Keratinocyte (primary cell): ENCODE data around the gene ERC2. TPM values are rescaled to one million over a fixed set of nuclear protein-coding genes. Genes with fewer than 3 reads are reported as not detected.

ENCODE experiments used
- DNase-seq: peaks from one replicate; pipeline ENCODE4 v3.0.0-alpha.2; 2011; ENCODE audit warnings: low read depth, missing footprints, low spot score
- FAIRE-seq: peaks from 2 replicates; lab custom pipeline; 2011; peaks lifted over from hg19 to GRCh38; lab: Jason Lieb, UNC
- H2AFZ ChIP-seq: 2 replicates; pipeline ENCODE4 v1.6.0; 2012; ENCODE audit warnings: low read length, control low read depth, inconsistent platforms; ENCODE audit not compliant: control insufficient read depth
- H3K27ac ChIP-seq: 2 replicates; pipeline ENCODE4 v1.5.1; 2011; ENCODE audit warnings: low read length; ENCODE audit not compliant: control insufficient read depth, insufficient read depth
- H3K27me3 ChIP-seq: 3 replicates; pipeline ENCODE4 v1.6.0; 2011; ENCODE audit warnings: low read length; ENCODE audit not compliant: control insufficient read depth, insufficient read depth; ENCODE audit errors: extremely low read depth
- H3K36me3 ChIP-seq, 2 experiments: 2 replicates in 1 of 2; 3 replicates in 1 of 2; pipeline ENCODE4 v1.5.1; 2011; ENCODE audit warnings: low read length in 2 of 2, mild to moderate bottlenecking in 1 of 2; ENCODE audit not compliant: control insufficient read depth in 2 of 2, insufficient read depth in 2 of 2; ENCODE audit errors: extremely low read depth in 1 of 2
- H3K4me1 ChIP-seq: 3 replicates; pipeline ENCODE4 v1.5.1; 2011; ENCODE audit warnings: low read length; ENCODE audit not compliant: control insufficient read depth, insufficient read depth; ENCODE audit errors: extremely low read depth
- H3K4me2 ChIP-seq: 3 replicates; pipeline ENCODE4 v1.6.0; 2011; ENCODE audit warnings: low read depth, low read length; ENCODE audit not compliant: control insufficient read depth, insufficient read depth; ENCODE audit errors: extremely low read depth
- H3K4me3 ChIP-seq, 3 experiments: fragments of 200-600 bp in 1 of 3; sonication (generic) in 1 of 3; 2 replicates in 2 of 3; 3 replicates in 1 of 3; pipeline ENCODE4 v1.5.1; 2011 to 2016; ENCODE audit warnings: low read length in 3 of 3, mild to moderate bottlenecking in 3 of 3, control low read depth in 2 of 3, inconsistent platforms in 1 of 3, low read depth in 1 of 3, mixed read lengths in 1 of 3, mixed run types in 1 of 3, moderate library complexity in 1 of 3; ENCODE audit not compliant: control insufficient read depth in 2 of 3, insufficient read depth in 2 of 3; ENCODE audit errors: extremely low read depth in 1 of 3
- H3K79me2 ChIP-seq: 2 replicates; pipeline ENCODE4 v1.6.0; 2012; ENCODE audit warnings: low read length; ENCODE audit not compliant: control insufficient read depth, insufficient read depth
- H3K9ac ChIP-seq: 3 replicates; pipeline ENCODE4 v1.6.0; 2011; ENCODE audit warnings: low read length; ENCODE audit not compliant: control insufficient read depth, insufficient read depth; ENCODE audit errors: extremely low read depth
- H3K9me1 ChIP-seq: 3 replicates; pipeline ENCODE4 v1.6.0; 2011; ENCODE audit warnings: low read length; ENCODE audit not compliant: control insufficient read depth, insufficient read depth; ENCODE audit errors: extremely low read depth
- H3K9me3 ChIP-seq: 2 replicates; pipeline ENCODE4 v1.5.1; 2012; ENCODE audit warnings: low read depth, low read length; ENCODE audit not compliant: control insufficient read depth
- H4K20me1 ChIP-seq: 3 replicates; pipeline ENCODE4 v1.6.0; 2011; ENCODE audit warnings: low read length; ENCODE audit not compliant: control insufficient read depth, insufficient read depth; ENCODE audit errors: extremely low read depth
- CTCF ChIP-seq, 3 experiments: IDR thresholded peaks in 1 of 3; conservative IDR thresholded peaks in 1 of 3; optimal IDR thresholded peaks in 1 of 3; 2 replicates in 2 of 3; 3 replicates in 1 of 3; pipeline versions ENCODE3 to v1.5.1; 2011; ENCODE audit warnings: low read length in 3 of 3, mild to moderate bottlenecking in 3 of 3, moderate library complexity in 2 of 3, control low read depth in 1 of 3, inconsistent platforms in 1 of 3; ENCODE audit not compliant: insufficient read depth in 2 of 3; ENCODE audit errors: extremely low read depth in 1 of 3
- EZH2 ChIP-seq: IDR thresholded peaks from one replicate; pipeline ENCODE4 v1.6.1; 2012; ENCODE audit warnings: inconsistent platforms, mild to moderate bottlenecking, low read length, moderate library complexity
- dilution Hi-C: fragments of 300-500 bp; cut with MboI; formaldehyde crosslinking; loops from one replicate; pipeline ENCODE4 v1.7.0; 2020; ENCODE audit warnings: low sequenced_read_pairs; ENCODE audit not compliant: extremely low pct_ligation_motif_present
- polyA plus RNA-seq, 5 experiments: library from polyadenylated mRNA; depleted of rRNA in 3 of 5; stranded (reverse) in 3 of 5; stranded (forward) in 1 of 5; unstranded in 1 of 5; fragments of >200 nt; gene quantifications; 1 replicate in 1 of 5; 2 replicates in 3 of 5; 3 replicates in 1 of 5; pipeline versions ENCODE4 v1.2.1 to v1.2.3, GENCODE V29; 2011 to 2012; ENCODE audit warnings: missing spikeins in 2 of 5, low read depth in 1 of 5, low replicate concordance in 1 of 5

The ERC2 gene
- polyA plus RNA-seq, 1 donor (not counting 4 experiments of a cell fraction or from before 2014, with no cell fraction given) = 0.08 TPM

- Histone ChIP-seq H3K4me2 (peak overlapping the region; percentile 95), H4K20me1 (no peaks in the 10 kb centered on the region), H3K4me1 (peaks cover 33% of the 10 kb centered on the region), H3K27me3 (no peaks in the 10 kb centered on the region), H3K9me1 (no peaks in the 10 kb centered on the region), H2AFZ (peak overlapping the region; percentile 72), H3K4me3 (peak overlapping the region; percentile 38 to 77 (median 56)), H3K27ac (peak overlapping the region; percentile 39), H3K36me3 (peaks cover 0 to 8% of the 10 kb centered on the region in 2 experiments), H3K79me2 (peaks cover 63% of the 10 kb centered on the region), H3K9ac (peak overlapping the region; percentile 69), H3K9me3 (no peaks in the 10 kb centered on the region)
- no peak for TF ChIP-seq CTCF (optimal IDR thresholded peaks at IDR 0.05 in 1 of 3, IDR thresholded peaks at IDR 0.05 in 1 of 3, conservative IDR thresholded peaks at IDR 0.05 in 1 of 3; ENCODE audit: extremely low read depth in 1 of 3, insufficient read depth in 2 of 3, low read length in 3 of 3)
- dilution Hi-C loops = loop anchor here (25.0 kb wide), 2 partner anchors 256 to 406 kb away; no protein-coding TSS in a partner anchor
- DNase-seq (no peak), FAIRE-seq (peak; percentile 29)
Measured at GRCh38 chr3:55480911-55481743, 987.1 kb downstream of the ERC2 start.

GRCh38 chr3:55477306-55478303, 990.7 kb downstream of the ERC2 start:
- peaks cover 6 to 16% of the 10 kb centered on the region in 2 experiments for H3K36me3 ChIP-seq
- DNase-seq (no peak), FAIRE-seq (no peak)
- H3K27ac ChIP-seq = no peak overlapping the region
- no peaks in the 10 kb centered on the region for H3K27me3 ChIP-seq
- no peak overlapping the region for H2AFZ ChIP-seq
- peaks cover 34% of the 10 kb centered on the region for H3K79me2 ChIP-seq
- peaks cover 19% of the 10 kb centered on the region for H3K4me1 ChIP-seq
- H3K9me1 ChIP-seq = no peaks in the 10 kb centered on the region
- no peak overlapping the region for H3K4me2 ChIP-seq
- dilution Hi-C loops = loop anchor here (25.0 kb wide), 2 partner anchors 260 to 410 kb away; no protein-coding TSS in a partner anchor
- H3K9me3 ChIP-seq = no peaks in the 10 kb centered on the region
- TF ChIP-seq EZH2 = no peak
- H4K20me1 ChIP-seq = no peaks in the 10 kb centered on the region
- H3K4me3 ChIP-seq = no peak overlapping the region
- no peak overlapping the region for H3K9ac ChIP-seq
